PC-3 (cell line): ENCODE results near the gene OSR1.

Source experiments
- EZH2 ChIP-seq: fragments of 300-600 bp; sonication (generic); IDR thresholded peaks from one replicate; pipeline ENCODE4 v1.6.1; 2017; ENCODE audit warnings: antibody characterized with exemption, mild to moderate bottlenecking, low read length; ENCODE audit not compliant: unreplicated experiment
- EZH2phosphoT487 ChIP-seq: fragments of 300-600 bp; sonication (generic); IDR thresholded peaks from 2 replicates; pipeline ENCODE4 v1.6.1; 2018; ENCODE audit warnings: mild to moderate bottlenecking, antibody characterized with exemption, low read length, borderline replicate concordance

DNA sequence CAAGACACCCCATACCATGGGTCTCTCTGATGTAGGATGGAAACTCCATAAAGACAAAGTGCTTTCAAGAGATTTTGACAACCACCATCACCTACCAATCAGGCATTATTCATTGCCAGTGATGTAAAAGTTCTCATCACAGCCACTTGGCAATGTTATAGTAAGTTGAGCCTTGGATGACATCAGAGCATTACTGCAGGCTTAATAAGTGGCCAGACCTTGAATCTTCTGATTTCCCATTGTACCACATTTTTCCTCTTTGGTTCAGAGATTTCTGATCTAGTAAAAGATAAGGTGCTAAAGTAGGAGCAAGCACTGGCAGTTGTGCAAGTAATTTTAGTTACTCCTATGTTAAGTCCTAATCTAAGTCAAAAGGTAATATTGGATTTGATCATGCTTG is 36.5 kb downstream of the OSR1 start:
- TF ChIP-seq EZH2 (no peak), EZH2phosphoT487 (no peak)
